NCI-H187 treated with DMSO at 0.1 percent for 48 hours (cell line): ENCODE measurements around the gene CUX1.

Experiments used
- DNase-seq: peaks from one replicate; lab custom pipeline; 2025; lab: John Stamatoyannopoulos, UW

Gene CUX1

GRCh38 chr7:101937717-101938514 is 120.5 kb downstream of the CUX1 start:
- DNase-seq: no peak

- DNase-seq: no peak
Measured at GRCh38 chr7:101939136-101939695, 121.8 kb downstream of the CUX1 start.

- DNase-seq: no peak
Measured at GRCh38 chr7:101940151-101940550, 122.7 kb downstream of the CUX1 start.

- no peak for DNase-seq
Measured at GRCh38 chr7:101940830-101941229, 123.4 kb downstream of the CUX1 start.

- DNase-seq: no peak
Measured at GRCh38 chr7:101941481-101942383, 124.3 kb downstream of the CUX1 start.

- DNase-seq: no peak
Measured at GRCh38 chr7:101942603-101943210, 125.3 kb downstream of the CUX1 start.

- DNase-seq: no peak
Measured at GRCh38 chr7:101943306-101943705, 125.9 kb downstream of the CUX1 start.

GRCh38 chr7:101943889-101944600 is 126.6 kb downstream of the CUX1 start:
- DNase-seq: no peak

GRCh38 chr7:101944611-101945010 is 127.2 kb downstream of the CUX1 start:
- DNase-seq: no peak

- DNase-seq: no peak
Measured at GRCh38 chr7:101945034-101945758, 127.8 kb downstream of the CUX1 start.

GRCh38 chr7:101947899-101948298 is 130.5 kb downstream of the CUX1 start:
- DNase-seq: no peak

GRCh38 chr7:101948650-101949049 is 131.2 kb downstream of the CUX1 start:
- no peak for DNase-seq

- DNase-seq: no peak
Measured at GRCh38 chr7:101950450-101951119, 133.2 kb downstream of the CUX1 start.

- no peak for DNase-seq
Measured at GRCh38 chr7:101951757-101952156, 134.3 kb downstream of the CUX1 start.

GRCh38 chr7:101952355-101953247 is 135.2 kb downstream of the CUX1 start:
- DNase-seq: no peak

- no peak for DNase-seq
Measured at GRCh38 chr7:101953248-101953819, 135.9 kb downstream of the CUX1 start.

- no peak for DNase-seq
Measured at GRCh38 chr7:101954499-101954898, 137.1 kb downstream of the CUX1 start.

- DNase-seq: no peak
Measured at GRCh38 chr7:101956130-101956529, 138.7 kb downstream of the CUX1 start.
